Ascending aorta (tissue), 2 donors: ENCODE data around the gene RABGEF1. TPM values are rescaled to one million over a fixed set of nuclear protein-coding genes. Genes with fewer than 3 reads are reported as not detected.
"Not testable (repeated sequence)": the region's sequence is repeated elsewhere in the genome, so short reads cannot be mapped to it uniquely, and the experiment has no call there.

Experiments
- DNase-seq, 2 donors: peaks; one replicate each; pipeline ENCODE4 v3.0.0-alpha.2; 2019; ENCODE audit warnings: low spot score in 2 of 2
- H3K27ac ChIP-seq, 2 donors: fragments of 200-600 bp; sonication (generic); one replicate each; pipeline ENCODE4 v1.5.1; 2016 to 2017; ENCODE audit warnings: mild to moderate bottlenecking in 1 of 2
- H3K27me3 ChIP-seq: fragments of 200-600 bp; sonication (generic); one replicate; pipeline ENCODE4 v1.5.1; 2017
- H3K36me3 ChIP-seq, 2 donors: fragments of 200-600 bp; sonication (generic); one replicate each; pipeline ENCODE4 v1.5.1; 2016
- H3K4me1 ChIP-seq, 2 donors: fragments of 200-600 bp; sonication (generic); one replicate each; pipeline ENCODE4 v1.5.1; 2016 to 2017; ENCODE audit warnings: mild to moderate bottlenecking in 1 of 2
- H3K4me3 ChIP-seq, 2 donors: fragments of 200-600 bp; sonication (generic); one replicate each; pipeline ENCODE4 v1.5.1; 2016 to 2017; ENCODE audit warnings: mild to moderate bottlenecking in 1 of 2
- H3K9me3 ChIP-seq, 2 donors: fragments of 200-600 bp; sonication (generic); one replicate each; pipeline ENCODE4 v1.5.1; 2016
- intact Hi-C: fragments of 100-400 bp; cut with DNase I; formaldehyde crosslinking; loops from one replicate; pipeline ENCODE4 v1.15.1; 2023
- total RNA-seq: library from RNA; depleted of rRNA; stranded (reverse); fragments of >200 nt; gene quantifications from one replicate; pipeline ENCODE4 v1.1.0, GENCODE V29; 2016
- TF ChIP-seq, protein P1 (sequence below), 3 experiments: fragments of 200-600 bp in 2 of 3; fragments of 450-650 bp in 1 of 3; sonication (generic) in 2 of 3; IDR thresholded peaks; one replicate each; pipeline ENCODE4 v1.5.1; 2016 to 2019; ENCODE audit warnings: antibody characterized with exemption in 3 of 3, mild to moderate bottlenecking in 1 of 3, moderate library complexity in 1 of 3

Gene RABGEF1
- total RNA-seq, 1 donor from 2014 or later: 31.6 TPM

DNA sequence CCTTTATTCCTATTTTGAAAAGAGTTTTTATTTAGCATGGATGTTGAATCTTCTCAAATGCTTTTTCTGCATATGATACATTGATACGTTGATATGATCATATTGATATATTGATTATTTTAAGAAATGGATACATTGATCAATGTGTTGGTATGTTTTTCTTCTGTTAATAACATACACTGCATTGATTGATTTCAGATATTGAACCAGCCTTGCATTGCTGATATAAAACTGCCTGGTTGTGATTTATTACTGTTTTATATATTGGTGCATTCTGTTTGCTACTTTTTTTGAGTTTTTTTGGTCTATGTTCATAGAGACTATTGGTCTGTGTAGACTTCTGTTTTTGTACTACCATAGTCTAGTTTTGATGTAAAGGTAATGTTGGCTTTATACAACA, 26.8 kb upstream of the RABGEF1 start:
- intact Hi-C loops: no loop called here
- TF ChIP-seq, protein P1, sequence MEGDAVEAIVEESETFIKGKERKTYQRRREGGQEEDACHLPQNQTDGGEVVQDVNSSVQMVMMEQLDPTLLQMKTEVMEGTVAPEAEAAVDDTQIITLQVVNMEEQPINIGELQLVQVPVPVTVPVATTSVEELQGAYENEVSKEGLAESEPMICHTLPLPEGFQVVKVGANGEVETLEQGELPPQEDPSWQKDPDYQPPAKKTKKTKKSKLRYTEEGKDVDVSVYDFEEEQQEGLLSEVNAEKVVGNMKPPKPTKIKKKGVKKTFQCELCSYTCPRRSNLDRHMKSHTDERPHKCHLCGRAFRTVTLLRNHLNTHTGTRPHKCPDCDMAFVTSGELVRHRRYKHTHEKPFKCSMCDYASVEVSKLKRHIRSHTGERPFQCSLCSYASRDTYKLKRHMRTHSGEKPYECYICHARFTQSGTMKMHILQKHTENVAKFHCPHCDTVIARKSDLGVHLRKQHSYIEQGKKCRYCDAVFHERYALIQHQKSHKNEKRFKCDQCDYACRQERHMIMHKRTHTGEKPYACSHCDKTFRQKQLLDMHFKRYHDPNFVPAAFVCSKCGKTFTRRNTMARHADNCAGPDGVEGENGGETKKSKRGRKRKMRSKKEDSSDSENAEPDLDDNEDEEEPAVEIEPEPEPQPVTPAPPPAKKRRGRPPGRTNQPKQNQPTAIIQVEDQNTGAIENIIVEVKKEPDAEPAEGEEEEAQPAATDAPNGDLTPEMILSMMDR (IDR thresholded peaks at IDR 0.05): no peak
- no peaks in the 10 kb centered on the region for H3K27me3 ChIP-seq
- DNase-seq: no peak
- no peaks in the 10 kb centered on the region for H3K9me3 ChIP-seq
- H3K4me3 ChIP-seq: no peak overlapping the region
- no peaks in the 10 kb centered on the region for H3K4me1 ChIP-seq
- H3K27ac ChIP-seq: no peak overlapping the region
- H3K36me3 ChIP-seq: peaks cover 33 to 50% of the 10 kb centered on the region in 2 donors

DNA sequence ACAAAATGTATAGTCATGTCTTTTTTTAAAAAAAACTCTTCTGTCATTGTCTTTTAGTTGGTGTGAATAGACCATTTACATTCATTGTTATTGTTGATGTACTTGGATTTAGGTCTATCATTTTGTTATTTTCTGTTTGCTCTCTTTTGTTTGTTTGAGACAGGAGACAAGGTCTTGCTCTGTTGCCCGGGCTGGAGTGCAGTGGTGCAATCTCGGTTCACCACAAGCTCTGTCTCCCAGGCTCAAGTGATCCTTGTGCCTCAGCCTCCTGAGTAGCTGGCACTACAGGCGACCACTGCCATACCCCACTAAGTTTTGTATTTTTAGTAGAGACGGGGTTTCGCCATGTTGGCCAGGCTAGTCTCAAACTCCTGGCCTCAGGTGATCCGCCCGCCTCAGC, 23.9 kb upstream of the RABGEF1 start:
- H3K4me3 ChIP-seq, H3K27ac ChIP-seq, DNase-seq, H3K4me1 ChIP-seq, H3K9me3 ChIP-seq, intact Hi-C loops, H3K27me3 ChIP-seq: not testable (repeated sequence)
- H3K36me3 ChIP-seq: peaks cover 26 to 44% of the 10 kb centered on the region in 2 donors

DNA sequence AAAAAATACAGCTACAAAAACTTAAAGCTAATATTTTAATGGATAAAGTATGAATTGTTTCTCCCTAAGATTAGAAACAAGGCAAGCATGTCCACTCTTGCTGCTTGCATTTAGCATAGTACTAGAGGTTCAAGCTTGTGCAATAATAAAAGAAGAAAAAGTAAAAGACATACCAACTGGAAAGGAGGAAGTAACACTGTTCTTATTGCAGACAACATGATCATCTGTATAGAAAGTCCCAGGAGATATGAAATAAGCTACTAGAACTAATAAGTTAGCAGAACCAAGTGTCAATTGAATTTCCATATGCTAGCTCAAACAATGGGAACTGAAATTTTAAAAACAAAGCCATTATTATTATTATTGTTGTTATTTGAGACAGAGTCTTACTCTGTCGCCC, 20.0 kb upstream of the RABGEF1 start:
- no peak for DNase-seq
- Histone ChIP-seq H3K27ac (no peak overlapping the region), H3K9me3 (peaks cover 5 to 12% of the 10 kb centered on the region in 2 donors), H3K27me3 (no peaks in the 10 kb centered on the region), H3K4me1 (no peaks in the 10 kb centered on the region), H3K36me3 (peaks cover 12 to 34% of the 10 kb centered on the region in 2 donors), H3K4me3 (no peak overlapping the region)
- intact Hi-C loops: no loop called here
- TF ChIP-seq, protein P1 (IDR thresholded peaks at IDR 0.05): no peak

DNA sequence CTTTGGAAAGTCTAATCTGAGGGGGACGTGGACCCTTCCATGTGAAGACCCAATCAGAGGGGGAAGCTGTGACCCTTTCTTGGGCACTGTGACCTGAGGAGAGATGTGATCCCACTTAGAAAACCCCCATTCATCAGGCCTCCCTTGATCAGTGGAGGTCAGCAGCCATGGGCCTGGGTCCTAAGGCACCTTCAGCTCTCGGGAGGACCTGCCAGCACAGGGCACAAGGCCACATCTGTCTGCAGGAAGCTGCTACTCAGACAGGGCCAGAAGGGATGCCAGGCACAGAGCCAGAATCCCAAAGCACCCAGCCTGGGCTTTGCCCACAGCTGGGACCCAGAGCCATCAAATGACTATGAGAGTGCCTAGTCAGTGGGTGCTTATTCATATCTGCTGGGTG, 14.7 kb upstream of the RABGEF1 start:
- Histone ChIP-seq H3K36me3 (peaks cover 0 to 16% of the 10 kb centered on the region in 2 donors), H3K27ac (no peak overlapping the region), H3K4me3 (no peak overlapping the region), H3K4me1 (no peaks in the 10 kb centered on the region), H3K27me3 (no peaks in the 10 kb centered on the region), H3K9me3 (peaks cover 5 to 12% of the 10 kb centered on the region in 2 donors)
- TF ChIP-seq, protein P1 (IDR thresholded peaks at IDR 0.05): no peak
- no peak for DNase-seq
- intact Hi-C loops: no loop called here

DNA sequence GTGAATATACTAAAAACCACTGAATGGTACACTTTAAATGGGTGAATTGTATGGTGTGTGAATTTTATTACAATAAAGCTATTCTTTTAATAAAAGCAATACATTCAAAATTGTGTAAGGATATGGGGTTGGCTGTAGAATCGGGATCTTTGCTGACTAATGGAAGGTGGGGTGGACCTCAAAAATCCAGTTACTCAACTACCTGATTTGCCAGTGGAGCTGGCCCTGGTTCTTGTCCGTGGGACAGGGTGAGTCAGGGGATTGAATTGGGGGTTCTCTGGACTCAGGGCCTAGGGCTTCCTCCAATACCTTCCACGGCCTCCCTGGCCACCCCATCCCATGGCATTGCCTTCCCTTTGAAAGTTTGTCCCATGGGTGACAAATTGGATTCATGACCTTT, 13.5 kb upstream of the RABGEF1 start:
- H3K36me3 ChIP-seq: peaks cover 2 to 16% of the 10 kb centered on the region in 2 donors
- H3K27me3 ChIP-seq: no peaks in the 10 kb centered on the region
- DNase-seq: no peak
- H3K27ac ChIP-seq: no peak overlapping the region
- no peaks in the 10 kb centered on the region for H3K4me1 ChIP-seq
- TF ChIP-seq, protein P1 (IDR thresholded peaks at IDR 0.05): no peak
- no peak overlapping the region for H3K4me3 ChIP-seq
- intact Hi-C loops: no loop called here
- H3K9me3 ChIP-seq: peaks cover 5 to 12% of the 10 kb centered on the region in 2 donors

DNA sequence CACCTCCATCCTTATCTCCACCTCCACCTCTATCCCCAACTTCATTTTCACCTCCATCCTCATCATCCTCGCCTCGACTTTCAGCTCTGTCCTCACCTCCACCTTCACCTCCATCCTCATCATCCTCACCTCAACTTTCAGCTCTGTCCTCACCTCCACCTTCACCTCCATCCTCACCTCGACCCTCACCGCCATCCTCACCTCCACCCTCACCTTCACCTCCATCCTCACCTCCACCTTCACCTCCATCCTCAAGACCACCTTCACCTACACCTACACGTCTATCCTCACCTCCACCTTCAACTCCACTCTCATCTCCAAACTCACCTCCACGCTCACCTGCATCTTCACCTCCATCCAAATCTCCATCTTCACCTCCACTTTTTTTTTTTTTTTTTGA, 12.0 kb upstream of the RABGEF1 start:
- TF ChIP-seq, protein P1 (IDR thresholded peaks at IDR 0.05): no peak
- peaks cover 5 to 12% of the 10 kb centered on the region in 2 donors for H3K9me3 ChIP-seq
- peaks cover 2 to 13% of the 10 kb centered on the region in 2 donors for H3K36me3 ChIP-seq
- intact Hi-C loops: no loop called here
- no peak overlapping the region for H3K4me3 ChIP-seq
- DNase-seq: no peak
- no peaks in the 10 kb centered on the region for H3K27me3 ChIP-seq
- no peak overlapping the region for H3K27ac ChIP-seq
- H3K4me1 ChIP-seq: no peaks in the 10 kb centered on the region
